DMS153 treated with DMSO at 0.1 percent for 48 hours (cell line): Measurements from ENCODE around the gene SPATA6.

Source experiments
- DNase-seq: peaks from one replicate; lab custom pipeline; 2025; ENCODE audit not compliant: unreplicated experiment; lab: John Stamatoyannopoulos, UW

Gene SPATA6

GRCh38 chr1:48261881-48262400, 210.1 kb downstream of the SPATA6 start:
- DNase-seq: no peak

- DNase-seq: no peak
Measured at GRCh38 chr1:48258106-48258505, 213.9 kb downstream of the SPATA6 start.

GRCh38 chr1:48254254-48254653, 217.8 kb downstream of the SPATA6 start:
- no peak for DNase-seq

- no peak for DNase-seq
Measured at GRCh38 chr1:48251821-48252220, 220.2 kb downstream of the SPATA6 start.

GRCh38 chr1:48251323-48251722, 220.7 kb downstream of the SPATA6 start:
- no peak for DNase-seq

- no peak for DNase-seq
Measured at GRCh38 chr1:48250572-48250971, 221.4 kb downstream of the SPATA6 start.

- peak; percentile 27 for DNase-seq
Measured at GRCh38 chr1:48249868-48250267, 222.1 kb downstream of the SPATA6 start.

- DNase-seq: no peak
Measured at GRCh38 chr1:48248356-48248755, 223.6 kb downstream of the SPATA6 start.

- DNase-seq: peak; percentile 91
Measured at GRCh38 chr1:48246727-48247126, 225.3 kb downstream of the SPATA6 start.
